Left ventricle myocardium inferior (tissue), 1 donor: Measurements from ENCODE around the gene NKX6-2. TPM values are rescaled to one million over a fixed set of nuclear protein-coding genes. Genes with fewer than 3 reads are reported as not detected.
A peak's percentile ranks its signal among the peaks of the same experiment; 100 is the strongest.

Experiments
- DNase-seq: peaks from one replicate; pipeline ENCODE4 v3.0.0-alpha.2; 2020
- H3K27ac ChIP-seq: fragments of 200-600 bp; replicated peaks from 2 replicates; pipeline ENCODE4 v1.8.0; 2021
- H3K27me3 ChIP-seq: fragments of 200-600 bp; 2 replicates; pipeline ENCODE4 v1.8.0; 2021; ENCODE audit warnings: low read depth
- H3K36me3 ChIP-seq: fragments of 200-600 bp; 2 replicates; pipeline ENCODE4 v1.8.0; 2021
- H3K4me1 ChIP-seq: fragments of 200-600 bp; 2 replicates; pipeline ENCODE4 v1.8.0; 2021
- H3K4me3 ChIP-seq: fragments of 200-600 bp; 2 replicates; pipeline ENCODE4 v1.8.0; 2021; ENCODE audit warnings: mild to moderate bottlenecking, moderate library complexity
- H3K9me3 ChIP-seq: fragments of 200-600 bp; replicated peaks from 2 replicates; pipeline ENCODE4 v1.8.0; 2021
- CTCF ChIP-seq: fragments of 200-600 bp; IDR thresholded peaks from 2 replicates; pipeline ENCODE4 v1.8.0; 2021; ENCODE audit warnings: antibody characterized with exemption, mild to moderate bottlenecking, borderline replicate concordance
- intact Hi-C: fragments of 100-400 bp; cut with micrococcal nuclease; formaldehyde crosslinking; loops from one replicate; pipeline ENCODE4 v1.11.0; 2022
- total RNA-seq: library from RNA; stranded (reverse); fragmentation: NEBNext Ultra II Directional; extraction: Animal tissue kit (Norgen Biotek cat#: 25700); gene quantifications from one replicate; pipeline ENCODE4 v1.2.1, GENCODE V29; 2021
- donor health status: DM: no; HTN: yes; CAD: no; lungs with severe emphysema.

The NKX6-2 gene
- total RNA-seq, 1 donor from 2014 or later, result not detected

- intact Hi-C loops, result no loop called here
- H3K27me3 ChIP-seq, result peaks cover 72% of the 10 kb centered on the region
- peaks cover 43% of the 10 kb centered on the region for H3K4me1 ChIP-seq
Observed at GRCh38 chr10:132784866-132785722, 853 bp downstream of the NKX6-2 start.

GRCh38 chr10:132783940-132784865 lies 1.7 kb downstream of the NKX6-2 start:
- Histone ChIP-seq H3K9me3 (no peaks in the 10 kb centered on the region), H3K27ac (no peak overlapping the region), H3K36me3 (peaks cover 45% of the 10 kb centered on the region), H3K27me3 (peaks cover 63% of the 10 kb centered on the region), H3K4me1 (peaks cover 43% of the 10 kb centered on the region), H3K4me3 (no peak overlapping the region)
- TF ChIP-seq CTCF, result no peak
- no peak for DNase-seq
- intact Hi-C loops, result no loop called here

More at GRCh38 chr10:132784866-132785722, 853 bp downstream of the NKX6-2 start:
- DNase-seq, result no peak
- no peaks in the 10 kb centered on the region for H3K9me3 ChIP-seq
- peaks cover 36% of the 10 kb centered on the region for H3K36me3 ChIP-seq
- no peak overlapping the region for H3K27ac ChIP-seq
- TF ChIP-seq CTCF, result no peak
- H3K4me3 ChIP-seq, result peak overlapping the region; percentile 39

DNA sequence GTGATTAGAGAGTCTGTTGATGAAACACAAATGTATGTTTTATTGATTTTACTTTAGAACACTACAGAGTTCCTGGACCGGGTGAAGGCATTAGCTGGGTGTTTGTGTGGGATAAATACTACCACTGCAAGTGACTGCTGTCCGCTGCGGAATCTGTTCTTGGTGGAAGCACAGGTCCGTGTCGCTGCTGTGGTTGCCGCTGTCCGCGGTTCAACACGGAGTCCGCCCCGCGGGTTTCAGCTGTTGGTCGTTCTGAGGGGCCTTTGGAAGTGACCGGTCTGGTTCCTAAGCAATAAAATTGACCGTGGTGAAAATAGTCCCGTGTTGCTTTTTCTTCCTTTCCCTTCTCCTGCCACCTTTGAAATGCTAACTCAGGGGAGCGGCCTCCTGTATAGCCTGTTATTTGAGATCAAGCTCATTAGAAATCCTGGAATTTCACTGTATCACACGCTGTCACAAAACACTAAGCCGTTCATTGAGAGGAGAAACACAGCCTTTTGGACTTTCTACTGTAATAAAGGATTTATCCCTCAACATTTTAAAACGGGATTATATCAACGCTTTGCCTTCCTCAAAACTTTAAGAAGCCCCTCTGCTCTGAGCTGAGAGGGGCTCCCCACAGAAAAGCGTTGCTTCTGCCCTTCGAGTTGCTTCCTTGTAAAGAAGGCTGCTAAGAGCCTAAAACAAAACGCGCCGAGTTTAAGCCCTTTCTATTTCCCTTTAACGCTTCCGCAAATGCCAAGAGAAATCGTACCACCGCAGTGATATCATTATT lies 2.6 kb downstream of the NKX6-2 start:
- intact Hi-C loops, result no loop called here
- Histone ChIP-seq H3K27ac (no peak overlapping the region), H3K4me3 (no peak overlapping the region), H3K9me3 (no peaks in the 10 kb centered on the region), H3K4me1 (peaks cover 40% of the 10 kb centered on the region), H3K27me3 (peaks cover 55% of the 10 kb centered on the region), H3K36me3 (peaks cover 54% of the 10 kb centered on the region)
- no peak for DNase-seq
- no peak for TF ChIP-seq CTCF

DNA sequence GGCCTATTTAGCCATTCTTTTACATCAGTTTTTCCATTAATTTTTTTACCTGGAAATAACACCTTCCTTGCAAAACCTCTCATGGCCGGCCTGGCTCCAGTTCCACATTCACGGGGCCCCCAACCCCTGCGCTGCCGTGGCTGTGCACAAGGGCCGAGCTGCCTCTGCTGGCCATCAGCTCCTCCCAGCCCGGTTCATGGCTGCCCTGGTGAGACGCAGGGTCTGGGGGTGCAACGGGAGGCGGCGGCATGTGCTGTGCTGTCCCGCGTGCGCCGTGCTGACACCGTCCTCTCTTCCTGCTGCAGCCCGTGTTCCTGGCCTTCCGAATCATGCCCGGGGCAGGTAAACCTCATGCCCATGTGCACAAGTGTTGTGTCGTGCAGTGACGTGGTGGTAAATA lies 4.4 kb downstream of the NKX6-2 start:
- H3K27me3 ChIP-seq, result peaks cover 37% of the 10 kb centered on the region
- no peak for TF ChIP-seq CTCF
- peaks cover 22% of the 10 kb centered on the region for H3K4me1 ChIP-seq
- H3K36me3 ChIP-seq, result peaks cover 68% of the 10 kb centered on the region
- intact Hi-C loops, result no loop called here
- no peak overlapping the region for H3K27ac ChIP-seq
- H3K9me3 ChIP-seq, result no peaks in the 10 kb centered on the region
- DNase-seq, result no peak
- no peak overlapping the region for H3K4me3 ChIP-seq

- no peak for DNase-seq
- Histone ChIP-seq H3K36me3 (peaks cover 68% of the 10 kb centered on the region), H3K9me3 (no peaks in the 10 kb centered on the region), H3K27me3 (peaks cover 28% of the 10 kb centered on the region), H3K4me1 (peaks cover 15% of the 10 kb centered on the region), H3K4me3 (no peak overlapping the region), H3K27ac (no peak overlapping the region)
- intact Hi-C loops, result no loop called here
- TF ChIP-seq CTCF, result no peak
Observed at GRCh38 chr10:132780356-132780755, 5.6 kb downstream of the NKX6-2 start.
